Activated CD4-positive, alpha-beta T cell treated with anti-CD3 and anti-CD28 coated beads, Interleukin-2, amount 50 U/mL, for 4 hours (primary cell): ENCODE measurements around the gene RCC2.

Experiments
- DNase-seq, 2 experiments: peaks; one replicate each; pipeline ENCODE4 v3.0.0-alpha.2; 2020

The RCC2 gene

GRCh38 chr1:17441993-17442357 is 2.5 kb upstream of the RCC2 start:
- no peak for DNase-seq

DNA sequence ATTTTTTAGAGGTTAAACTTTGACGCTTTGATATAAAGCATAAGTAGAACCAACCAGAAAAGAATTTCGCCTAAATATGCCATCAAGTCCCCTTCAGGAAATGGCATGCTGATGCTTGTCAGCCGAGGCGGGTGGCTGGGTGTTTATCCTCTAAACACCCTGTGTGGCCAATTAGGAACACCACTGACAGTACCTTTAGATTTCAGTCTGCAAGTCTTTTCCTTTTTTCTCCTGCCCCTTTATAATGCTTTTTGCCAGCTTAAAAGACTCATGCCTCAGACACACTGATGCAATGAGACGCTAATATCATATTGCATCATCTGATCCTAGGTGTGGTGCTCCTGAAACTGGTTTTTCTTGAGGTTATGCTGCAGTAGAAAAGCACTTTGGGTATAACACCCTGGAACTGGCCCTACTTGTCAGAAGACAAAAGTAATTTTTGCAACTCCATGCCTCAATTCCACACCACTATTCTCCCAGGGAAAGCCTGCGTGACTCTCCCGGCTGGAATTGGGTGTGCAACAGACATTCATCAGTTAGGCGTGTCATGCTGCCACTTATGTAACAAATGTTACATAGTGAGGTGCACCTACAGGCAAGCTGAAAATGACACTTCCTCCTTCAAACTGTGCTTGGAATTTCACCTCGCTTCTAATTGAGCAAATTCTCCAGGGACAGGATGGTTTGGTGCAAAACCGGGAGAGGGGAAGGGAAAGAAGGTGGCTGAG is 2.0 kb upstream of the RCC2 start:
- no peak for DNase-seq

- DNase-seq: no peak
These were observed 1.3 kb upstream of the RCC2 start for GRCh38 chr1:17440827-17441168.

- no peak for DNase-seq
These were observed 773 bp upstream of the RCC2 start for GRCh38 chr1:17440074-17440826.

DNA sequence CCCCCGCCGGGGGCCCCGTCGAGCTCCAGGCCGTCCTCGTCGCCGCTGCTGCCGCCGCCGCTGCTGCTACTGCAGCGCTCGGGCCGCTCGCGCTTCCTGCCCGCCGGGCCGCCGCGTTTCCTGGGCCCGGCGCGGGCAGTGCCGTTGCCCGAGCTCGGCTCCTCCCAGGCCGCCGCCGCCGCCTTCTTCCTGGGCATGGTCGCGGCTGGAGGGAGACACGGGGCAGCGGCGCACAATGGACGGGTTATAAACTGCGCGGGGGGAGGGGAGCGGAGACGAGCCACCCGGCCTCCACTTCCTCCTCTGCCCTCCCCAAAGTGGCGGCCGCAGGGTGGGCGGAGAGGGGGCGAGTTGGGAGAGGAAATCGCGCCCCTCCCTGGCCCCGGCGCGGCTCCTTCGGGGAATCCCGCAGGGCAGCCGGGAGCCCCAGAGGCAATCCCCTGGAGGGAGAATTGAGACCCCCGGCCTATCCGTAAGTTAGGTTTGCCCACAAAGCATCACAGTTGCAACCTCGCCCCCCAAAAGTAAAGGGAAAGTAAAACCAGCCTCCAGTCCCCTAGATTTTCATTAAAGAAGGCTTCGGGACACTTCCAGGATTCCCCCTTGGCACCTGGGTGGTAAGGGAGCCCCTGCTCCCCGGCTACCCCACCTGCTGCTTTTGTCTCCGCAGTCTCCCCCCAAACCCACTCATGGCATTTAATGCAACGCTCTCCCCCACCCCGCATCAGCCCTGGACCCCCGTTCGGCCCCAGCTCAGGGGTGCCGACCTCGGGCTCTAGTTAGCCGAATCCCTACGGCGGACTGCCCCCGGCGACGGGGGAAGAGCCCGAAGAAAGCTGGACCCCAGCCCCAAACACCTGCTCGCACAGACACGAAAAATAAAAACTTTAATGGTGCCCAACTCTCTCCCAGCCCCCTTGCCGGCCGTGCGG is 893 bp downstream of the RCC2 start:
- peak; percentile 60 to 63 for DNase-seq

DNA sequence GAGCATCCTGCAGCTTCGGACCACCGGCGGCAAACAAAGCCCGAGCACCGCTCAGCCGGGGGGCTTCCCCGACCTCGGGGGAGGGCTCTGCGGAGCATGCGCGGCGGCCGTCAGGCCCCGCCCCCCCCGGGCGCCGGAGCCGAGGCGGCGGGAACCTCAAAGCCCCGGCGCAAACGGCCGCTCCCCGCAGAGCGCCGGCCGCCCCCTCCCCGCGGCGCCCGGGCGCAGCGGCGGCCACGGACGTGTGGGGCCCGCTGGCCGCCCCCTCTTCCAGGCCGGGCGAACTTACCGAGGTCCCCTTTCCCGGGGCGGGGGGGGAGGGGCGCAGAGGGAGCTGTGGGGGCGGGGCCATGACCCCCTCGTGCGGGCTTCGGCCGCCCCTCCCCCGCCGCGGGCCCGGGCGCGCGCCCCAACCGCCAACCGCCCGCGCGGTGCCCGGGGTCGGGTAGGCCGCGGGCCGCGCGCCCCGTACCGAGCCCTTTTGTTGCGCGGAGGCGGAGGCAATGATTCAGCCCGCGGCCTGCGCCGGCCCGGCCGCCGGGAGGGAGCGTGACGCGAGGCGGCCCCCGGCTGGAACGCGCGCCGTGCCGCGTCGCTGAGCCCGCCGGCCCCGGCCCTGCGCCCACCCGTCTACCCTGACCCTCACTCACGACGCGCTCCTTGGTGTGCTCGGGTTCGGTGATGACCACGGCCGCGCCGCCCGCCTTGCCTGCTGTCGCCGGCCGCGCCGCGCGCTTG is 1.7 kb downstream of the RCC2 start:
- DNase-seq: peak; percentile 36 to 58

DNA sequence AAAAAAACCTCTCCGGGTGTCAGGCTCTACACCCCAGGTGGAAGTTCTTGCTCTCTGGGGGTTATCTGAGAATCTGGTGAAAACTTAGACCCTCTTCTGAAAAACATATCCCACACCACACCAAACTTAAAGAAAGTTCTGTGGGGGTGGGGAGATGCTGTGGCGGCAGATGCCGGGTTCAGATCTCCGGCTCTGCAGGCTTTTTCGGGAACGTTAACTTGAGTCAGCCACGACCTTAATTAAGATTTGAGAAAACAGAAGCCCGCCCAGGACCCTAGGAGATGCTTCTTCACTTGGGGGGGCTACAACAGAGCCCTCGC is 2.3 kb downstream of the RCC2 start:
- DNase-seq: no peak

- no peak for DNase-seq
These were observed 2.9 kb downstream of the RCC2 start for GRCh38 chr1:17436380-17437174.

- DNase-seq: no peak
These were observed 4.9 kb downstream of the RCC2 start for GRCh38 chr1:17434601-17435000.

DNA sequence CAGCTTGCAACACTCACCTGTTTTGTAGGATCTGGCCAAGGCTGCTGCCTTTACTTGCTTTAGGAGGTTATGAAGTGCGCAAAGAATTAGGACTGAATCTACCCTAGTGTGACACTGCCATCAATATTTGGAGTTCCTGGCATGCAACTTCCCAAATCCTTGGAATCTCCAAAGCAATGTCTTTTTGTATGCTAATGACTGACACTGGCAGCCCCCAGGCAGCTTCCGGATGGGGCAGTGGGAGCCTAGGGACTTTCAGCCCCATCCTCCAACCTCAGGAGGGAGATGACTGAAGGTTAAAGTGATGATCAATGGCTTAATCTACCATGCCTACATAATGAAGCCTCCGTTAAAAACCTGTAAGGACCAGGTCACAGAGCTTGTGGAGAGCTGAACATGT is 5.5 kb downstream of the RCC2 start:
- DNase-seq: no peak

- DNase-seq: no peak
These were observed 6.2 kb downstream of the RCC2 start for GRCh38 chr1:17433261-17433660.

DNA sequence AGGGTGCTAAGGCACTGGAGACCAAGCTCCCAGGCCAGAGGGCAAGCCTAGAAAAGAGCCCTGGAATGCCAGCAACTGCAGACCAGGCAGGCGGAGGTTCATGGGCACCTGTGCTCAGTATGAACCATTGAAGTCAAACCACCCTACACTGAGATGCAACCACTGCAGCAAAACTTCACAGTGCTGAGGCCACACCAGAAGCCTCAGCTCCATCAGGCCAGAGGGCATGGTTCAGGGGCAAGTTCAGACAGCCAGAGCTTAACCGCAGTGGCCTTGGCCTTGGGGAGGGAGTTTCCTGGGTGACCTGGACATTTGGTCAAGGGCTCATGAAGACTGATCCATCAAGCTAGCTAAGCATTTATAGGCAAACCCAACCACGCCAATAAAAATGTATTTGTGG is 7.1 kb downstream of the RCC2 start:
- DNase-seq: no peak

- DNase-seq: no peak
These were observed 10.3 kb downstream of the RCC2 start for GRCh38 chr1:17429183-17429582.

GRCh38 chr1:17427696-17428660 is 11.5 kb downstream of the RCC2 start:
- DNase-seq: no peak

DNA sequence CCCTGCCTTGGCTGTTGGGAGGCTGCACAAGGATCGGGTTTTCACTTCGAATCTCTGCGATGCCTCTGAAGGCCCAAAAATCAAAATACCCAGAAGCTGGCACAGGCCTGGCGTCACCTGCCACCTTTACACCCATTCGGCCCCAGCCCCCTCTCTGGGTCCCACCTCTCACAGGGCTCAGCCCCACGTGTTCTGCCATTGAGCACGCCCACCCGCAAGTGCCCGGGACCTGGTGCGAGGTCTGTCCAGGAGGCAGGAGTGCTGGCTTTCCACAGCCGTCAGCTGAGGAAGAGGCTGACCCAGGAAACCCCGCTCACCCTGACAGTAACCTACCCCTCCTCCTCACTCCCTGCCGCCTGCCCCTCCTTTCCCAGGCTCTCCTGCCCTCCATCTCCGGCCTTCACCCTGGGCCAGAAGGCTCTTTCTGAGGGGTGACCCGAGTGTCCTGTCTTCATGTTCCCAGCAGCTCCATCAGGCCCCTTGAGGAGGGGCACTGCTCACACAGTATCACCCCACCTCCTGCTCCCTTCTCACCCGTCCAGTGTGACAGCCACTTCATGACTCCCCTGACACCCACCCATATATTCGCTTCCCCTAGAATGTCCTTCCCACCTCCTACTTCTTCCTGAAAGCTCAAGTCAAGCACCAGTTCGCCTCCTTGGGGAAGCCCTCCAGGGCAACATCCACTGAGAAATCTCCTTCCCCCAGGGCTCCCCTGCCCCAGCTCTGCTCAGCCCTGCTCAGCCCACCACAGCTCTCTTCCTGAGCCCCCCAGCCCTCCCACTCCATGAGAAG is 13.5 kb downstream of the RCC2 start:
- DNase-seq: no peak

GRCh38 chr1:17423781-17424245 is 15.7 kb downstream of the RCC2 start:
- DNase-seq: no peak

GRCh38 chr1:17422461-17422860 is 17.0 kb downstream of the RCC2 start:
- no peak for DNase-seq

DNA sequence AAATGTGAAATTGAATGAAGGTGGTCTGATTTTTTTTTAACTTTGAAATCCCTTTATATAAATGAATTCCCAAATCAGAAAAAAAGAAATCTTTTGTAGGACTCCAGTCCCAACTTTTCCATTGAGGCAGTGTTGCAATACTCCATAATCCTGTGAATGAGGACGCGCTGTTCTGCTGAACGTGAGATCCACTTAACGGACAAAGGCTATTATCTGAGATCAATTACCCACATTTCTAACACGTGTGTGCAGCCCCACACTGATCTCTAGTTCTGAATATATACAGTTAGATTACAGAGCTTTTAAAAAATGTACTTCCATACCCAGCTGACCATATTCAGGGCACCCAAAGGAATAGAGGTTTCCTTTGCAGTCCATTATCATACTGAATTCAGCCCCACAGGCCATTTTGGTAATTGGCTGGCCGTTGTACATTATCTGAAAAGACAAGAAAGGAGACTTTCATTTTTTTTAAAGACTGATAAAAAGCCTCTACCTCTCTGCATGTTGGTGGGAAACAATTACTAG is 19.0 kb downstream of the RCC2 start:
- no peak for DNase-seq

DNA sequence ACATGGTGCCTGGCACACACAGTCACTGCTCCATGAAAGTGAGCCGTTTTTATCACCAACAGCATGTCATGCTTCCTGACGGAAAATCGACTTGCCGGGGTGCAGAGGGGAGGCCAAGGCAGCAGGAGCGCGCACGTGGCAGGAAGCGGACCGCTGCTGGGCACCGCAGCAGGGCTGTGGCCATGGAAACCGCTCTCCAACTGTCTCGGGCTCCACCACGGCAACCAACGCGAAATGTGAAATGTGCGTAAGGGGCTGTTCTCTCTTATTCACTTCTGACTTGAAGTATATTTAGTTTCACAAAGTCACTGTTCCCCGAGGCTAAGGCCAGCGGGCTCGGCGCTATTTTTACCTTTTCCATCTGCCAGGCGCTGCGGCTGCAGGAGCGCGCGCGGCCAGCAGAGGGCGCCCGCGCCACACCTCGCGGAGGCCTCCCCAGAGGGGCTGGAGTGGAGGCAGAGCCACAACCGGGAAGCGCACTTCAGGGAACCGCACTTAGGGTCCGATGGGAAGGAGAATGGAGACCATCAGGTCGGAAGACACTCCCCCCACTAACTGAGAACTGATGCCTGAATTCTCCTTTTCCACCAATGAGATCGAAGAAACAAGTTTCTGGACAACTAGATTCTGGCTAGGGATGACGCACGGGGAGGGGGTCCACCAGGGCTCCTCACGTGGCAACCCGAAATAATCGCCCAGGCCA is 19.7 kb downstream of the RCC2 start:
- DNase-seq: peak; percentile 52 to 55
